MM.1S (cell line): ENCODE data around the gene HES5.
A peak's percentile ranks its signal among the peaks of the same experiment; 100 is the strongest.

ENCODE experiments used
- DNase-seq: peaks from one replicate; pipeline ENCODE4 v3.0.0-alpha.2; 2015
- H2AFZ ChIP-seq: fragments of 300-600 bp; sonication (generic); 2 replicates; pipeline ENCODE4 v1.6.0; 2016; ENCODE audit warnings: antibody characterized with exemption, low read length
- H3F3A ChIP-seq: fragments of 300-600 bp; sonication (generic); 2 replicates; pipeline ENCODE4 v1.6.1; 2016; ENCODE audit warnings: mild to moderate bottlenecking, antibody characterized with exemption, low read length, moderate library complexity, mixed read lengths; ENCODE audit not compliant: insufficient read depth
- H3K27ac ChIP-seq: fragments of 300-600 bp; sonication (generic); 2 replicates; pipeline ENCODE4 v1.5.1; 2016; ENCODE audit warnings: mild to moderate bottlenecking, low read length
- H3K27me3 ChIP-seq: fragments of 300-600 bp; sonication (generic); replicated peaks from 2 replicates; pipeline ENCODE4 v1.6.0; 2016; ENCODE audit warnings: low read length; ENCODE audit not compliant: insufficient read depth
- H3K36me3 ChIP-seq: fragments of 300-600 bp; sonication (generic); replicated peaks from 2 replicates; pipeline ENCODE4 v1.6.1; 2016; ENCODE audit warnings: mild to moderate bottlenecking, low read length, mixed read lengths; ENCODE audit not compliant: insufficient read depth
- H3K4me1 ChIP-seq: fragments of 300-600 bp; sonication (generic); 2 replicates; pipeline ENCODE4 v1.6.1; 2016; ENCODE audit warnings: low read length, mixed read lengths
- H3K4me2 ChIP-seq: fragments of 300-600 bp; sonication (generic); 2 replicates; pipeline ENCODE4 v1.6.0; 2016; ENCODE audit warnings: low read depth, low read length
- H3K4me3 ChIP-seq: fragments of 300-600 bp; sonication (generic); 2 replicates; pipeline ENCODE4 v1.5.1; 2016; ENCODE audit warnings: low read length, mixed read lengths
- H3K79me2 ChIP-seq: fragments of 300-600 bp; sonication (generic); 2 replicates; pipeline ENCODE4 v1.6.1; 2016; ENCODE audit warnings: mixed run types, low read length, mixed read lengths
- H3K9ac ChIP-seq: fragments of 300-600 bp; sonication (generic); 2 replicates; pipeline ENCODE4 v1.6.1; 2016; ENCODE audit warnings: low read length, mixed read lengths
- H3K9me2 ChIP-seq: fragments of 300-600 bp; sonication (generic); replicated peaks from 2 replicates; pipeline ENCODE4 v1.6.1; 2016; ENCODE audit warnings: mild to moderate bottlenecking, low read length, mixed read lengths; ENCODE audit not compliant: insufficient read depth
- H3K9me3 ChIP-seq: fragments of 300-600 bp; sonication (generic); replicated peaks from 2 replicates; pipeline ENCODE4 v1.6.1; 2016; ENCODE audit warnings: mild to moderate bottlenecking, low read length, mixed read lengths; ENCODE audit not compliant: insufficient read depth
- H4K20me1 ChIP-seq: fragments of 300-600 bp; sonication (generic); 2 replicates; pipeline ENCODE4 v1.6.1; 2016; ENCODE audit warnings: mild to moderate bottlenecking, low read length, moderate library complexity, mixed read lengths; ENCODE audit not compliant: insufficient read depth
- CTCF ChIP-seq: fragments of 300-600 bp; sonication (generic); IDR thresholded peaks from 2 replicates; pipeline ENCODE4 v1.5.1; 2016; ENCODE audit warnings: antibody characterized with exemption, low read length, mixed read lengths
- EZH2 ChIP-seq: fragments of 300-600 bp; sonication (generic); optimal IDR thresholded peaks from 2 replicates; pipeline ENCODE3; 2017; ENCODE audit warnings: low read depth, mild to moderate bottlenecking, antibody characterized with exemption, low read length, mixed read lengths
- EZH2phosphoT487 ChIP-seq: fragments of 300-600 bp; sonication (generic); IDR thresholded peaks from 2 replicates; pipeline ENCODE4 v1.6.1; 2018; ENCODE audit warnings: antibody characterized with exemption, low read length

The HES5 gene

DNA sequence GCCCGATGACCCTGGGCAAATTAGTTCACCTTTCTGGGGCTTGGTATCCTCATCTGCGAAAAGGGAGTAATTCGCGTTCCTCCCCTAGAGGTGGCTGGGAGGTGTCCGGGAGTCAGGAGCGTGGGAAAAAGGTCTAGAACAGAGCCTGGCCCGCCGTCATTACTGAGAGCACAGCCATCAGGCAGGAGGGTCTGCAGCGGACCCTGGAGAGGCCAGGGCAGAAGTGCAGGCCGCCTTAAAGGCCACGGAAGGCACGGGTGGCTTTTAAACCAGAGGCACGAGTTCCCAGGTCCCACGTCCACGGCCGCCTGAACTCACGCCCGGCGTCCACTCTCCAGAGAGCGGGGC is 4.5 kb downstream of the HES5 start:
- peaks cover 24% of the 10 kb centered on the region; the same call in 1 of the 2 replicates for H4K20me1 ChIP-seq
- peak overlapping the region; percentile 95 for H3K4me2 ChIP-seq
- no peak for DNase-seq
- H2AFZ ChIP-seq: no peak overlapping the region
- no peak overlapping the region for H3K27ac ChIP-seq
- H3K9me3 ChIP-seq: no peaks in the 10 kb centered on the region
- peak overlapping the region; percentile 92 for H3K4me3 ChIP-seq
- H3K9me2 ChIP-seq: no peaks in the 10 kb centered on the region
- H3K4me1 ChIP-seq: peaks cover 13% of the 10 kb centered on the region
- TF ChIP-seq EZH2phosphoT487 (no peak), CTCF (no peak), EZH2 (no peak)
- no peaks in the 10 kb centered on the region; the same call in 1 of the 2 replicates for H3K36me3 ChIP-seq
- peaks cover 31% of the 10 kb centered on the region for H3K27me3 ChIP-seq
- H3F3A ChIP-seq: no peaks in the 10 kb centered on the region
- H3K9ac ChIP-seq: peak overlapping the region; percentile 78
- peaks cover 54% of the 10 kb centered on the region for H3K79me2 ChIP-seq

- H3K27me3 ChIP-seq: peaks cover 22% of the 10 kb centered on the region
- peaks cover 54% of the 10 kb centered on the region for H3K79me2 ChIP-seq
- no peak overlapping the region for H3K9ac ChIP-seq
- peaks cover 13% of the 10 kb centered on the region for H3K4me1 ChIP-seq
- H2AFZ ChIP-seq: no peak overlapping the region
- peaks cover 24% of the 10 kb centered on the region; the same call in 1 of the 2 replicates for H4K20me1 ChIP-seq
- no peaks in the 10 kb centered on the region for H3K9me2 ChIP-seq
- DNase-seq: no peak
- H3K4me3 ChIP-seq: no peak overlapping the region
- no peak overlapping the region for H3K4me2 ChIP-seq
- H3K36me3 ChIP-seq: no peaks in the 10 kb centered on the region; the same call in 1 of the 2 replicates
- H3K27ac ChIP-seq: no peak overlapping the region
- H3K9me3 ChIP-seq: no peaks in the 10 kb centered on the region
- no peaks in the 10 kb centered on the region for H3F3A ChIP-seq
- TF ChIP-seq EZH2phosphoT487 (no peak), EZH2 (no peak), CTCF (no peak)
Observed at GRCh38 chr1:2523891-2524609, 6.0 kb downstream of the HES5 start.

DNA sequence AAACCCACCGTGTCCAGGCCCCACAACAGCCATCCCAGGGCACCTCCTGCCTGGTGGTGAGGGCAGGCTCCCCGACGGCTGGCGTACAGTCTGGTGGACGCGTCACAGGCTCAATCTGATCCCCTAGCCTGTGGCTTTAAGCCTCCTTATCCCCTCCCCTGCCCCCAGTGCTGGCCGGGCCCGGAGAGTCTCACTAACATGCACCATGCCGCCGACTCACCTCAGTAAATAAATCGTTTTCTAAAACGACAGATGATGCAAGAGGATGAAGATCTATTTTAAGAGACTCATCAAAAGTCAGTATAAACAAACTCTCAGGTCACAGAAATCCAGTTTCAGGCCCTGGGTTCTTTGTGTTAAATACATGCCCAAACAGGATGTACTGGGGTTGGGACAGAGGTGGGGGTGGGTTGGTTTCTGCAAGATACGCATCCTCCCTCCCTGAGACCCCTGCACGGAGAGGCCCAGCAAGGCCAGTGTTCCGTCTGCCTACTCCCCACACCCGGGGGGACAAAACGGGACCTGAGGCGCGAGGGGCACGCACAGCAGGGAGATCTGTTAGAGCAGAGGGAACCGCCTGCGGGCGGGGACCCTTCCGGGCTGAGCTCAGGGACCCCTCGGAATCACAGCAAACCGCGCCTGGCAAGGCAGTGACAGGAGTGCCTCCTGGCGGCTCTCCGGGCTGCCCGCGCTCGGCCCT is 6.7 kb downstream of the HES5 start:
- DNase-seq: no peak
- H2AFZ ChIP-seq: no peak overlapping the region
- H3K4me1 ChIP-seq: peaks cover 13% of the 10 kb centered on the region
- no peaks in the 10 kb centered on the region for H3K9me2 ChIP-seq
- no peak overlapping the region for H3K4me3 ChIP-seq
- no peak overlapping the region for H3K4me2 ChIP-seq
- H3K27me3 ChIP-seq: peaks cover 15% of the 10 kb centered on the region
- peaks cover 54% of the 10 kb centered on the region for H3K79me2 ChIP-seq
- H3K9me3 ChIP-seq: no peaks in the 10 kb centered on the region
- TF ChIP-seq EZH2phosphoT487 (no peak), CTCF (no peak), EZH2 (no peak)
- peaks cover 24% of the 10 kb centered on the region; the same call in 1 of the 2 replicates for H4K20me1 ChIP-seq
- no peaks in the 10 kb centered on the region for H3F3A ChIP-seq
- no peak overlapping the region for H3K9ac ChIP-seq
- no peak overlapping the region for H3K27ac ChIP-seq
- H3K36me3 ChIP-seq: no peaks in the 10 kb centered on the region; the same call in 1 of the 2 replicates
